ENCODE measurements around the gene ARMC2.

DNA sequence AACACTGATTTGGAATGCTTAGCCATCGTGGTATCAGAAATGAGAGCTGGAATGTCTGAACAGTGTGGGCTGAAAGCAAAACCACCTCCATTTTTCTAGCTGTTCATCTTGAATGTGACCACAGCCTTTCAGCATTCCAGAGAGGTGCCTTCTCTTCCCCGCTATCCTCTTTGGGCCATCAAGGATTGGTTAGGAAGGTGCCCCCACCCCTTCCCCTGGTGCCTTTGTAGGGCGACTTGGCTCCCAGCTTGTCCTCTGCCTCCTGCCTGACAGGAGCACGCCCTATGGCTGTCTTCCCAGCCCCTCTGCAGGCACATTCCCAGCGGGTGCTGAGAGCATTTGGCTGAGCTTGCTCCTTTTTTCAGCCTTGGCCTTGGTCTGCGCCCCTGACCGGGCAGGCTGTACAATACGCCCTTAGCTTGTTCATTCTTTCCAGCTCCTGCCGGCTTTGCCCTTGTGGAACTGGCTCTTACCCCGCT is 97.5 kb downstream of the ARMC2 start:
- TF ChIP-seq, protein P1, sequence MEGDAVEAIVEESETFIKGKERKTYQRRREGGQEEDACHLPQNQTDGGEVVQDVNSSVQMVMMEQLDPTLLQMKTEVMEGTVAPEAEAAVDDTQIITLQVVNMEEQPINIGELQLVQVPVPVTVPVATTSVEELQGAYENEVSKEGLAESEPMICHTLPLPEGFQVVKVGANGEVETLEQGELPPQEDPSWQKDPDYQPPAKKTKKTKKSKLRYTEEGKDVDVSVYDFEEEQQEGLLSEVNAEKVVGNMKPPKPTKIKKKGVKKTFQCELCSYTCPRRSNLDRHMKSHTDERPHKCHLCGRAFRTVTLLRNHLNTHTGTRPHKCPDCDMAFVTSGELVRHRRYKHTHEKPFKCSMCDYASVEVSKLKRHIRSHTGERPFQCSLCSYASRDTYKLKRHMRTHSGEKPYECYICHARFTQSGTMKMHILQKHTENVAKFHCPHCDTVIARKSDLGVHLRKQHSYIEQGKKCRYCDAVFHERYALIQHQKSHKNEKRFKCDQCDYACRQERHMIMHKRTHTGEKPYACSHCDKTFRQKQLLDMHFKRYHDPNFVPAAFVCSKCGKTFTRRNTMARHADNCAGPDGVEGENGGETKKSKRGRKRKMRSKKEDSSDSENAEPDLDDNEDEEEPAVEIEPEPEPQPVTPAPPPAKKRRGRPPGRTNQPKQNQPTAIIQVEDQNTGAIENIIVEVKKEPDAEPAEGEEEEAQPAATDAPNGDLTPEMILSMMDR (IDR thresholded peaks at IDR 0.05) = no peak
- TF ChIP-seq EZH2phosphoT487 (IDR thresholded peaks at IDR 0.05) = no peak
